Measurements from ENCODE around the gene SLCO2A1. TPM values are rescaled to one million over a fixed set of nuclear protein-coding genes. Genes with fewer than 3 reads are reported as not detected.

SLCO2A1 gene
- total RNA-seq, 1 donor from 2014 or later, result 0.07 TPM

DNA sequence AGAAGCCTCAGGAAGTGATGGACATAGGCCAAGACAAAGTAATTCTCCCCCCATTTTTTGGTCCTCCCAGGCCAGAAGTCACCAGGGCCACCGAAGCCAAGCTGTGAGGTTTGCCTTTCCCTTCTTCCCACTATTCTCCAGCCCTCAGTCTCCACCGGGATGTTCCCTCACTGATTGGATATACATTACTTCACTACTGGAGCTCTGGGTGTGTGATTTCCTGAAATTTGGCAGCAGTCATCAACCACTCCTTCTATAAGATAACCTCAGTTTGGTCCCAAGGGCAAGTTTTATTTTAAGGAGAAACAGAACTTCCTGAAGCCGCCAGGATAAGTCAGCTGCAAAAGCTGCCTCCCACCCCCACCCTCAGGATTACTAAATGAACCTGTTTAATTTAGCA lies 11.3 kb downstream of the SLCO2A1 start:
- no peaks in the 10 kb centered on the region for H3K27me3 ChIP-seq
- no peak overlapping the region for H3K27ac Mint-ChIP-seq

DNA sequence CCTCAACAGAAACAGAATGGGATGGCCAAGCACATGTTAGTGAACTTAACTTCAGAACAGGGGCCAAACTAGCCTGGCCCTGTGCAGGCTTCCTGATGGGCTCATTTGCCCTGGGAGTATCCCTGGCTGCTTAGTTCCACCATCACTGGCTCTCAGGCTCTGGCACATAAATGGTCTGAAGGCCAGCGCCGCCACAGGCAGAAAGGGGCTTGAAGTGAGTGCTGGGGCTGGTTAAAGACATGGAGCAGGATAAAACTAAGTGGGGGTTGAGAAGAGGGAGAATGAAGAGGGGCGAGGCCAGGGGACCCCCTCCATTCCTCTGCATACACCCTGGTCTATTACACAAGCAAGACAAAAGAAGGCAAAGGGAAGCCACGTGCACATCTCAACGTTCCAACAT lies 12.2 kb downstream of the SLCO2A1 start:
- H3K4me3 Mint-ChIP-seq, result no peak overlapping the region
- H3K4me1 Mint-ChIP-seq, result no peaks in the 10 kb centered on the region
- Histone ChIP-seq H4K20me1 (ENCODE audit: low read depth) (no peaks in the 10 kb centered on the region), H3K27me3 (no peaks in the 10 kb centered on the region), H3K27ac (no peak overlapping the region), H3K36me3 (no peaks in the 10 kb centered on the region), H3K9ac (no peak overlapping the region), H3K9me3 (ENCODE audit: low read depth) (no peaks in the 10 kb centered on the region), H3K4me2 (no peak overlapping the region), H3K4me1 (peaks cover 3% of the 10 kb centered on the region), H2AFZ (replicated peaks) (no peak overlapping the region), H3F3A (ENCODE audit: low read depth) (no peaks in the 10 kb centered on the region), H3K79me2 (ENCODE audit: low read depth) (no peaks in the 10 kb centered on the region), H3K4me3 (no peak overlapping the region)
- H3K36me3 Mint-ChIP-seq, result no peaks in the 10 kb centered on the region
- peaks cover 2% of the 10 kb centered on the region for H3K9me3 Mint-ChIP-seq
- DNase-seq (ENCODE audit: low spot score), result no peak
- peaks cover 3% of the 10 kb centered on the region for H3K27me3 Mint-ChIP-seq (ENCODE audit: insufficient read depth, low read depth)
- H3K27ac Mint-ChIP-seq, result no peak overlapping the region
- TF ChIP-seq, protein P1, sequence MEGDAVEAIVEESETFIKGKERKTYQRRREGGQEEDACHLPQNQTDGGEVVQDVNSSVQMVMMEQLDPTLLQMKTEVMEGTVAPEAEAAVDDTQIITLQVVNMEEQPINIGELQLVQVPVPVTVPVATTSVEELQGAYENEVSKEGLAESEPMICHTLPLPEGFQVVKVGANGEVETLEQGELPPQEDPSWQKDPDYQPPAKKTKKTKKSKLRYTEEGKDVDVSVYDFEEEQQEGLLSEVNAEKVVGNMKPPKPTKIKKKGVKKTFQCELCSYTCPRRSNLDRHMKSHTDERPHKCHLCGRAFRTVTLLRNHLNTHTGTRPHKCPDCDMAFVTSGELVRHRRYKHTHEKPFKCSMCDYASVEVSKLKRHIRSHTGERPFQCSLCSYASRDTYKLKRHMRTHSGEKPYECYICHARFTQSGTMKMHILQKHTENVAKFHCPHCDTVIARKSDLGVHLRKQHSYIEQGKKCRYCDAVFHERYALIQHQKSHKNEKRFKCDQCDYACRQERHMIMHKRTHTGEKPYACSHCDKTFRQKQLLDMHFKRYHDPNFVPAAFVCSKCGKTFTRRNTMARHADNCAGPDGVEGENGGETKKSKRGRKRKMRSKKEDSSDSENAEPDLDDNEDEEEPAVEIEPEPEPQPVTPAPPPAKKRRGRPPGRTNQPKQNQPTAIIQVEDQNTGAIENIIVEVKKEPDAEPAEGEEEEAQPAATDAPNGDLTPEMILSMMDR (IDR thresholded peaks at IDR 0.05), result no peak
- TF ChIP-seq EZH2phosphoT487 (IDR thresholded peaks at IDR 0.05), result no peak
- TF ChIP-seq EZH2 (IDR thresholded peaks at IDR 0.05), result no peak

More for the DNA sequence above, 11.3 kb downstream of the SLCO2A1 start:
- no peak overlapping the region for H3K4me3 ChIP-seq
- no peaks in the 10 kb centered on the region for H4K20me1 ChIP-seq (ENCODE audit: low read depth)
- H3F3A ChIP-seq (ENCODE audit: low read depth), result no peaks in the 10 kb centered on the region
- peaks cover 3% of the 10 kb centered on the region for H3K4me1 ChIP-seq
- no peak for DNase-seq (ENCODE audit: low spot score)
- Mint-ChIP-seq H3K4me1 (no peaks in the 10 kb centered on the region), H3K36me3 (no peaks in the 10 kb centered on the region), H3K27me3 (ENCODE audit: insufficient read depth, low read depth) (peaks cover 6% of the 10 kb centered on the region), H3K4me3 (no peak overlapping the region), H3K9me3 (peaks cover 2% of the 10 kb centered on the region)
- H3K9ac ChIP-seq, result no peak overlapping the region
- no peak overlapping the region for H3K27ac ChIP-seq
- H3K4me2 ChIP-seq, result no peak overlapping the region
- no peak overlapping the region for H2AFZ ChIP-seq (replicated peaks)
- TF ChIP-seq, protein P1 (IDR thresholded peaks at IDR 0.05), result no peak
- no peak for TF ChIP-seq EZH2phosphoT487 (IDR thresholded peaks at IDR 0.05)
- TF ChIP-seq EZH2 (IDR thresholded peaks at IDR 0.05), result no peak
- H3K36me3 ChIP-seq, result no peaks in the 10 kb centered on the region
- H3K9me3 ChIP-seq (ENCODE audit: low read depth), result no peaks in the 10 kb centered on the region
- H3K79me2 ChIP-seq (ENCODE audit: low read depth), result no peaks in the 10 kb centered on the region

DNA sequence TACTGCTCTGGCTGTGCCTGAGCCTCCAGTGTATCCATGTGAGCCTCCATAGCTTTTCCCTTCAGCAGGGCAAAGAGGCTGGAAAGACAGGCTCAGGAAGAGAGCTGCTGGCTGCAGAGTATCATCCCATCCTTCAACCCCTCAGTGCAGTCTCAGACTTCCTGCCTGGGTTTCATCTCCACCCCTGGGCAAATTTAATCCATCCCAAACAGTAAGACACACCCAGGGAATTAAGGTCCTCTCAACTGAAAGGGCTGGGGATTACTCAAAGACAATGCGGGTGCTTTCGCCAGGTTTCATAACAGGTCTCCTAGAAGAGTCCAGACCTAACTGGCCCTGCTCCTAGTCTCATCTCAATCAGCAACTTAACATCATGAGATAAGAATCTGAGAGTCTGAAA lies 15.5 kb downstream of the SLCO2A1 start:
- no peaks in the 10 kb centered on the region for H3K27me3 ChIP-seq

More for the DNA sequence above, 15.5 kb downstream of the SLCO2A1 start:
- no peak for DNase-seq (ENCODE audit: low spot score)
- H3K27ac Mint-ChIP-seq, result no peak overlapping the region
- no peaks in the 10 kb centered on the region for H3K9me3 ChIP-seq (ENCODE audit: low read depth)
- H3K4me3 Mint-ChIP-seq, result no peak overlapping the region
- H3K9me3 Mint-ChIP-seq, result no peaks in the 10 kb centered on the region
- H3K36me3 ChIP-seq, result no peaks in the 10 kb centered on the region
- H3F3A ChIP-seq (ENCODE audit: low read depth), result no peaks in the 10 kb centered on the region
- H3K4me3 ChIP-seq, result no peak overlapping the region
- H4K20me1 ChIP-seq (ENCODE audit: low read depth), result no peaks in the 10 kb centered on the region
- H3K79me2 ChIP-seq (ENCODE audit: low read depth), result no peaks in the 10 kb centered on the region
- no peak overlapping the region for H3K9ac ChIP-seq
- peaks cover 7% of the 10 kb centered on the region for H3K27me3 Mint-ChIP-seq (ENCODE audit: insufficient read depth, low read depth)
- TF ChIP-seq, protein P1 (IDR thresholded peaks at IDR 0.05), result no peak
- TF ChIP-seq EZH2 (IDR thresholded peaks at IDR 0.05) (no peak), EZH2phosphoT487 (IDR thresholded peaks at IDR 0.05) (no peak)
- H2AFZ ChIP-seq (replicated peaks), result no peak overlapping the region
- H3K4me2 ChIP-seq, result no peak overlapping the region
- H3K4me1 ChIP-seq, result peaks cover 3% of the 10 kb centered on the region
- no peak overlapping the region for H3K27ac ChIP-seq
- H3K36me3 Mint-ChIP-seq, result no peaks in the 10 kb centered on the region
- no peaks in the 10 kb centered on the region for H3K4me1 Mint-ChIP-seq

All from neural progenitor cell (in vitro differentiated cells).